H4 (cell line): Measurements from ENCODE around the gene TSNAX. TPM values are rescaled to one million over a fixed set of nuclear protein-coding genes. Genes with fewer than 3 reads are reported as not detected.

Source experiments
- DNase-seq: peaks from one replicate; pipeline ENCODE4 v3.0.0-alpha.2; 2015; ENCODE audit warnings: low spot score
- total RNA-seq: library from RNA; depleted of rRNA; stranded (reverse); fragments of >200 nt; shearing (Covaris generic); gene quantifications from 2 replicates; pipeline ENCODE4 v1.2.3, GENCODE V29; 2014; rRNA removed

TSNAX gene
- total RNA-seq, 1 experiment from 2014 or later, result 40.5 TPM

DNA sequence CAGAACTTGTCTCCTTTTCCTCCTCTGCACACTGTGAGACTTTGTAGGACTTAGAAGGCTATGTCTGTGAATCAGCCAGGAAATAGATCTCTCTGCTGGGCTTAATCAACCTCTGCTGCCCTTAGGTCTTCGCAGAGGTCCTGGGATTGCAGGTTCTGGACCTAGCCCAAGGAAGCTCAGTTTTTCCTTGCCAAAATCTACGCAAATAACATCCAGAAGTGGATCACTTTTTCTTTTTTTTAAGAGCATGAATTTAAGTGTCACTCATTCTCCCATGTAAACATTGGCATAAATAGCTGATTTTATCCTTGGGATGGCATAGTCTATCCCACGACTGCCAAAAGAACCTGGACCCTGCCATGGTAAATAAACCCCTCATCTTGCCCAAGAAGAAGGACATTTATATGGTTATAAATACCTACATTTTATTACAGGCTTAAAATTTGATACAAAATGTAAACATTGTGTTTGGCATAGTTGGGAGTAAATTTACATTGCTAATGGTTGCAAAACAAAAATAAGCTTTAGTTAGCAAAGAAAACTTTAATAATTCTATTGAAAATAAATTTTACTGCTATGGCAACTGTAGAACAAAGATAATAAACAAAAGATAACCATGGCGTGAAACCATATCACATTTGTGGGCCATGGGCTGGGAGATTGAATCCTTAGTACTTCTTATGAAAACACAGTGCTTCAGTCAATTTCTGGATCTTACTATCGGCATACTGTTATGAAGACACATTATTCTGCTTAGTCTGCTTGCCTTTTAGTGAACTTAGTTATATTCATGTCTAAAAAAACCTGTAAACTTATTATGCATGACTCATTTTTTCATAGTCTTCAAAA, 73.6 kb downstream of the TSNAX start:
- no peak for DNase-seq

GRCh38 chr1:231602673-231602984, 74.2 kb downstream of the TSNAX start:
- no peak for DNase-seq

- DNase-seq, result peak; percentile 34
Observed at GRCh38 chr1:231603598-231604275, 75.3 kb downstream of the TSNAX start.

DNA sequence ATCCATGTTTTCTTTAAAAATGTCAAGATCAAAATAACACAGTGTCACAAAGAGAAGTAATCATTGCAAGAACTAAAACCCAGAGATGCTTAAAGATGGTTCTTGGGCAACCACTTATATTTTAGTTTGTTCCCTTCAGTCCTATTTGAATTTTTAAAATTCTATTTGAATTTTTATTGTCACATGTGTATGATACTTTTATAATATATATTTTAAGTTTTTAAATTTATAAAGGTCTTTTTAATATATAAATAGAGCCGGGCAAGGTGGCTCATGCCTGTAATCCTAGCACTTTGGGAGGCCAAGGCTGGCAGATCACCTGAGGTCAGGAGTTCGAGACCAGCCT, 75.8 kb downstream of the TSNAX start:
- no peak for DNase-seq

- DNase-seq, result no peak
Observed at GRCh38 chr1:231605149-231606100, 77.0 kb downstream of the TSNAX start.

- no peak for DNase-seq
Observed at GRCh38 chr1:231606712-231607111, 78.2 kb downstream of the TSNAX start.

DNA sequence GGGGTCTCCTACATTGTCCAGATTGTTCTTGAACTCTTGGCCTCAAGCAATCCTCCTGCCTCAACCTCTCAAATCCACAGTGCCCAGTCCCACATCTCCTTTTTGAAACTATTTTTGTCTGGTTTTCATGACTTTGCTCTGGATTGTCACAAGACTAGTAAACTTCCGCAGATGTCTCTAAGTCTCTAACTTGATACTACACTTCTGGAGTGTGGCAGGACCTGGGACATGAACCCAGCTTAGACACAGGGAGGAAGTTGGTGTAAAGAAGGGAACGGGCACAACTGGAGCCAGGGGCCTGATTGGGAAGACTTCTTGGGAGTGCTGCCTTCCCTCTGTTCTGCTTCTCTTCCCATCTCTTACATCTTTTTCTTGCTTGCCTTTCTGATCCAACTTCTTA, 81.9 kb downstream of the TSNAX start:
- DNase-seq, result no peak

DNA sequence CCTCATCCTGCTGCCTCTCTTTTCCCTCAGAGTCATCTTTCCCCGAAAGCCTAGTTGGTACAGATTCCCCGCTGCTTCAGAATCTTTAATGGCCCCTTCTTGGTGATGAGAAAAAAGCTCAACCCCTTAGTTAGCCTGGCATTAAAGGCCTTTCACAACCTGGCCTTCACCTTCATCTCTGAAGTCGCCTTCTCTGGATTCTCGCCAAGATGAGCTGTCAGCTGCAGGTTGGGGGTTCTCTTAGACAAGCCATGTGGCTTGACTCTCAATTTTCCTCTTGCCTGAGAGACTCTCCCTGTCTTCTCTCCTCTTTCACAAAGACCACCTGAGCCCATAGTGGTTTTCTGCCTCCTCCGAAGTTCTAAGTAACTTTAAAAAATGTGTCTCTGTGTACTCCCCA, 82.6 kb downstream of the TSNAX start:
- no peak for DNase-seq

DNA sequence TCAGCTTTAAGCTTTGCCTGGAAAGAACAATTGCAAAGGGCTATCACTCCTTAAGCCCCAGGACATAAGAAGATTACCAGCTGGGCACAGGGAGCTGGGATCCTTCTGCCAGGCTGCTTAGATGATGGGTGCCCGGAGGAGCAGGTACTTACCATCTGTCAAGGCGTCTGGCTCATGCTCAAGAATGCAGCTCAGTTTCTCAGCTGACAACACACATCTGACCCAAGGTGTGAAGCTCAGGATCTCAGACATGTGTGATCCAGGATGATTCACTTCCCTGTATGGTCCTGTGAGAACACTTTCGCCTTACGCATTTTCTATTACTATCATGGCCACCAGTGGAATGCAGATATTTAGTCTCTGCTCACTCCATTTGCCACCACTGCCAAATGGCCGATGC, 83.4 kb downstream of the TSNAX start:
- DNase-seq, result no peak

DNA sequence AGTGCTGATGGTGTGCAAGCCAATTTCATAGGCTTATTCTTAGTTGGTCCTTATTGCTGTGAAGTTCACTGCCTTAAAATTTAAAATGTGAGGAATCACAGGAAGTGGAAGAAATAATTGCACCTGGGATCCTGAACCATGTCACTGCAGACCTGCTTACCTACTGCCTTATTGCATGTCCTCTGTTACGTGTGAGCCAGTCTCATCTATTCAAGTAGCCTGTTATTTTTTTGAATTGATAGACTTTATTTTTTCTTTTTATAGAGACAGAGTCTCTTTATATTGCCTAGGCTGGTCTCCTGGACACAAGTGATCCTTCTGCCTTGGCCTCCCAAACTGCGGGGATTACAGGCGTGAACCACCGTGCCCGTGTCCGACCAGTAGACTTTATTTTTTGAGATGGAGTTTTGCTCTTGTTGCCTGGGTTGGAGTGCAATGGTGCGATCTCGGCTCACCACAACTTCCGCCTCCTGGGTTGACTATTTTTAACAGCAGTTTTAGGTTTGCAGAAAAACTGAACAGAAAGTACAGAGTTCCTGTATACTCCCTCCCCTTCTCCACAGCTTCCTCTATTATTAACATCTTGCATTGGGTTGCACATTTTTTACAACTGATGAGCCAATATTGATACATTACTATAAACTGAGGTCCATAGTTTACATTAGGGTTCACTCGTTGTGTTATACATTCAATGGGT, 84.1 kb downstream of the TSNAX start:
- DNase-seq, result no peak

DNA sequence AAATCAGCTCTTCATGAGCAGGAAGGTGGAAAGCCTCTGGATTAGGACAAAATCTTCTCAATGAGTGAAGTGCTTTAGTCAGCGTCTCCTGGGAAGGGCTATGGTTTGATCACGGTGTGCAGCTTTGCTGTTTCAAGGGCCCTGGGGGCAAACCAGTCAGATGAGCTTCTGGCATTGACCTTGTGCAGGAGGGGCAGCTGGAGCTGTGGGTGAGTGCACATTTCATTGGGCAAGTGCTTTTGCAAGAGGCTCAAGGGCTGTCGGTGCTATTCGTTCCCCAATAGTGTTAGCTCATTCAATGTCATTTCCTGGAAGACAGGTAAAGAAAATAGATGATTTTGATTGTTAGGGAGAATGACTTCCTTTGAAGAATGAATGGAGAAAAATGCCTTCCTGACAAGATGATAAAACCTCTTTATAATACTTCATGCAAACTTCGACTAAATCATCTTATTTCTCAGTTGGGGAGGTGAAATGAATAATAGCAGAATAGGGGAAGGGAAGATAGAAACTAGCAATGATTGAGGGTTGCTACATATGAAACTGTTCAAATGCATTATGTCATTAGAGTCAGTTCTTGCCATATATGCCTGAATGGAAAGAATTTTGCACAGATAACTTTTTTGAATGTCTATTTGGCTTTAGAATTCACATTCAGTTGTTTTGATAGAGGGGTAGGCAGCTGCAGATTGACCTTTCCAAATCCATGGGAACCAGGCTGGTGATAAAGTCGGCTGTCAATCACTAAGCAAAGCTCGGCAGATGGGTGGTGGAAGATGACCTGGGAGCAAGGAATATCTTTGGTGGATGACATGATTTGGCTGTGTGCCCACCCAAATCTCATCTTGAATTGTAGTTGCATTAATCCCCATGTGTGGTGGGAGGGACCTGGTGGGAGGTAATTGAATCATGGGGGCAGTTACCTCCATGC, 85.2 kb downstream of the TSNAX start:
- DNase-seq, result no peak

Other genes starting within 250 kb of the TSNAX start
- 4.7 and 7.1 TPM in 2 replicates for gene EXOC8, start 190.8 kb upstream of the TSNAX start, total RNA-seq
- 14.7 and 15.6 TPM in 2 replicates for gene SPRTN, start 190.4 kb upstream of the TSNAX start, total RNA-seq
- 15.0 and 26.0 TPM in 2 replicates for gene EGLN1, start 106.4 kb upstream of the TSNAX start, total RNA-seq
- 3.4 and 3.8 TPM in 2 replicates for gene DISC1, start 98.1 kb downstream of the TSNAX start, total RNA-seq